Testis (tissue), 3 donors: Measurements from ENCODE around the gene HNRNPF. TPM values are rescaled to one million over a fixed set of nuclear protein-coding genes. Genes with fewer than 3 reads are reported as not detected.
A peak's percentile ranks its signal among the peaks of the same experiment; 100 is the strongest.

ENCODE experiments used
- DNase-seq: peaks from one replicate; pipeline ENCODE4 v3.0.0-alpha.2; 2019
- H3K27ac ChIP-seq, 2 donors: fragments of 200-600 bp; sonication (generic); one replicate each; pipeline ENCODE4 v1.5.1; 2019
- H3K27me3 ChIP-seq: fragments of 200-600 bp; sonication (generic); one replicate; pipeline ENCODE4 v1.5.1; 2019
- H3K36me3 ChIP-seq: fragments of 200-600 bp; sonication (generic); one replicate; pipeline ENCODE4 v1.5.1; 2017; ENCODE audit warnings: low read depth; ENCODE audit errors: missing control alignments
- H3K4me1 ChIP-seq: fragments of 200-600 bp; sonication (generic); one replicate; pipeline ENCODE4 v1.5.1; 2019
- H3K4me3 ChIP-seq, 2 donors: fragments of 200-600 bp; sonication (generic); one replicate each; pipeline ENCODE4 v1.5.1; 2017 to 2019
- H3K9me3 ChIP-seq: fragments of 200-600 bp; sonication (generic); one replicate; pipeline ENCODE4 v1.5.1; 2017
- CTCF ChIP-seq, 3 experiments: fragments of 450-650 bp in 2 of 3; fragments of 200-600 bp in 1 of 3; sonication (generic) in 1 of 3; IDR thresholded peaks; one replicate each; pipeline ENCODE4 v1.5.1; 2016 to 2019; ENCODE audit warnings: antibody characterized with exemption in 3 of 3, mild to moderate bottlenecking in 2 of 3, moderate library complexity in 1 of 3
- POLR2A ChIP-seq: fragments of 450-650 bp; IDR thresholded peaks from one replicate; pipeline ENCODE4 v1.6.1; 2017; ENCODE audit warnings: antibody characterized with exemption, mild to moderate bottlenecking, moderate library complexity
- WGBS, 2 donors: methylation state at CpG; one replicate each; pipeline ENCODE4 v1.1.5; 2018; 5-methylcytosine and 5-hydroxymethylcytosine counted together
- intact Hi-C: fragments of 100-400 bp; cut with DNase I; formaldehyde crosslinking; loops from one replicate; pipeline ENCODE4 v1.15.1; 2023; ENCODE audit warnings: low total_unique reads
- polyA plus RNA-seq: library from polyadenylated mRNA; stranded (reverse); fragments of 350-450 nt; fragmentation: Illumina TruSeq; extraction: RNeasy Lipid Tissue Mini Kit (QIAGEN cat#74804); gene quantifications from one replicate; pipeline ENCODE4 v1.2.3, GENCODE V29; 2014; ENCODE audit warnings: low read depth, low replicate concordance; ENCODE audit not compliant: insufficient read depth
- total RNA-seq, 2 donors: library from RNA; depleted of rRNA; stranded (reverse); fragments of >200 nt; gene quantifications; one replicate each; pipeline ENCODE4 v1.2.3, GENCODE V29; 2016

HNRNPF gene
- total and polyA plus RNA-seq, 3 donors from 2014 or later, result 120 to 232 (median 159) TPM

- no peaks in the 10 kb centered on the region for H3K9me3 ChIP-seq
- DNase-seq, result no peak
- H3K36me3 ChIP-seq, result no peaks in the 10 kb centered on the region
- H3K27me3 ChIP-seq, result no peaks in the 10 kb centered on the region
- H3K4me1 ChIP-seq, result peaks cover 26% of the 10 kb centered on the region
- H3K27ac ChIP-seq, result no peak overlapping the region
- 77 to 84% methylated on average over 2 of the region's 2 CpGs for WGBS, 2 donors
- intact Hi-C loops, result no loop called here
- TF ChIP-seq CTCF (IDR thresholded peaks at IDR 0.05) (no peak), POLR2A (no peak)
- H3K4me3 ChIP-seq, result no peak overlapping the region
Observed at GRCh38 chr10:43398939-43399319, 10.1 kb downstream of the HNRNPF start.

GRCh38 chr10:43396928-43397624, 11.9 kb downstream of the HNRNPF start:
- peak; percentile 92 for DNase-seq
- no peak for TF ChIP-seq CTCF (IDR thresholded peaks at IDR 0.05)
- no peak for TF ChIP-seq POLR2A
- Histone ChIP-seq H3K4me3 (peak overlapping the region; percentile 73 to 82), H3K27ac (peak overlapping the region; percentile 99), H3K4me1 (peaks cover 23% of the 10 kb centered on the region), H3K36me3 (no peaks in the 10 kb centered on the region), H3K9me3 (no peaks in the 10 kb centered on the region), H3K27me3 (no peaks in the 10 kb centered on the region)
- intact Hi-C loops, result no loop called here
- WGBS, 2 donors, result 0% methylated on average over 29 to 41 of the region's 70 CpGs

GRCh38 chr10:43396061-43396927, 12.7 kb downstream of the HNRNPF start:
- DNase-seq, result peak; percentile 80
- TF ChIP-seq CTCF (IDR thresholded peaks at IDR 0.05), result no peak
- Histone ChIP-seq H3K4me1 (peaks cover 26% of the 10 kb centered on the region), H3K36me3 (no peaks in the 10 kb centered on the region), H3K27ac (peak overlapping the region; percentile 99), H3K9me3 (no peaks in the 10 kb centered on the region), H3K4me3 (peak overlapping the region; percentile 73 to 82), H3K27me3 (no peaks in the 10 kb centered on the region)
- WGBS, 2 donors, result 3 to 7% methylated on average over 9 to 50 of the region's 71 CpGs
- intact Hi-C loops, result no loop called here

GRCh38 chr10:43395571-43396060, 13.4 kb downstream of the HNRNPF start:
- H3K9me3 ChIP-seq, result no peaks in the 10 kb centered on the region
- H3K36me3 ChIP-seq, result no peaks in the 10 kb centered on the region
- H3K4me1 ChIP-seq, result peaks cover 31% of the 10 kb centered on the region
- intact Hi-C loops, result no loop called here
- WGBS, 2 donors, result 7 to 31% methylated on average over 3 to 18 of the region's 18 CpGs
- DNase-seq, result no peak
- H3K27me3 ChIP-seq, result no peaks in the 10 kb centered on the region
- H3K4me3 ChIP-seq, result peak overlapping the region; percentile 73 to 82
- TF ChIP-seq CTCF (IDR thresholded peaks at IDR 0.05), result no peak
- no peak for TF ChIP-seq POLR2A
- H3K27ac ChIP-seq, result peak overlapping the region; percentile 99
